ENCODE data around the gene PDXP. TPM values are rescaled to one million over a fixed set of nuclear protein-coding genes. Genes with fewer than 3 reads are reported as not detected.

The PDXP gene
- total and polyA plus RNA-seq, 8 donors, result 3.6 to 16.3 (median 5.4) TPM

DNA sequence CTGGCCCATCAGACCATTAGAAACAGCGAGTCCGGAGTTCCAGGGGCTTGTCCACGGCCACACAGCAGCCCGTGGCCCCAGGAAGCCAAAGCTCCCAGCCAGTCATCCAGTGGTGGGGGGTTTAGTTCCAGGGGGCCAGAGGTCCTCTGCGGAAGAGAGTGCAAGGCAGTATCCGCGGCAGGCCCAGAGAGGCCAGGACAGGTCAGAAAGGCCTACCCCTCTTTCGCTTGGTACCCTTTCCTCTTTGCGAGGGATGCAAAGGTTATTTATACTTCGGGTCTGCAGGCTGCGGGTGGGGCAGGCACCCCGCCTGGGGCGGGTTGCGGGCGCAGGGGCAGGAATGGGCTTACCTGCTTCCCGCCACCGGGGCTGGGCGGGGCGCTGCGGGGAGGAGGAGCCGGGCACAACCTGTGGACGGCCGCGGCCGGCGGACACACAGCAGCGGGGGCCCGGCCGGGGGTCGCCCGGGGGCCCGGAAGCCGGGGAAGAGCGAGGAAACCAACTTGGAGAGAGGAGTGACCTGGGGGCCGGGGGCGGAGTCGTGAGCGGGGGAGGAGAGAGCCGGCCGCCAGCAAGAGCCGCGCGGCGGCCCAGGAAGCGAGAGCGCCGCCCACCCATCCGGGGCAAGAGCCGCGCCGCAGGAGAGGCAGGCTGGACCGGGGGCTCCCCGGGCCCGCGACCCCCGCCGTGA lies 19.3 kb upstream of the PDXP start, which contains the start of gene SH3BP1:
TSS of gene SH3BP1 (plus strand) at position 600 of the 691 bp plus-strand sequence. CDS start 119 bp downstream, outside the sequence.
- intact Hi-C loops (cut with DNase I), result no loop called here
- Histone ChIP-seq H3K36me3 (no peaks in the 10 kb centered on the region), H3K4me1 (peaks cover 0 to 12% (median 5%) of the 10 kb centered on the region in 3 donors), H3K9me3 (no peaks in the 10 kb centered on the region), H3K27ac (peak within 1 kb of the TSS in 2 of 4 donors; percentile 8 to 22), H3K27me3 (no peaks in the 10 kb centered on the region), H3K4me3 (peak within 1 kb of the TSS; percentile 45 to 88 (median 61))
- TF ChIP-seq, protein P1, sequence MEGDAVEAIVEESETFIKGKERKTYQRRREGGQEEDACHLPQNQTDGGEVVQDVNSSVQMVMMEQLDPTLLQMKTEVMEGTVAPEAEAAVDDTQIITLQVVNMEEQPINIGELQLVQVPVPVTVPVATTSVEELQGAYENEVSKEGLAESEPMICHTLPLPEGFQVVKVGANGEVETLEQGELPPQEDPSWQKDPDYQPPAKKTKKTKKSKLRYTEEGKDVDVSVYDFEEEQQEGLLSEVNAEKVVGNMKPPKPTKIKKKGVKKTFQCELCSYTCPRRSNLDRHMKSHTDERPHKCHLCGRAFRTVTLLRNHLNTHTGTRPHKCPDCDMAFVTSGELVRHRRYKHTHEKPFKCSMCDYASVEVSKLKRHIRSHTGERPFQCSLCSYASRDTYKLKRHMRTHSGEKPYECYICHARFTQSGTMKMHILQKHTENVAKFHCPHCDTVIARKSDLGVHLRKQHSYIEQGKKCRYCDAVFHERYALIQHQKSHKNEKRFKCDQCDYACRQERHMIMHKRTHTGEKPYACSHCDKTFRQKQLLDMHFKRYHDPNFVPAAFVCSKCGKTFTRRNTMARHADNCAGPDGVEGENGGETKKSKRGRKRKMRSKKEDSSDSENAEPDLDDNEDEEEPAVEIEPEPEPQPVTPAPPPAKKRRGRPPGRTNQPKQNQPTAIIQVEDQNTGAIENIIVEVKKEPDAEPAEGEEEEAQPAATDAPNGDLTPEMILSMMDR (IDR thresholded peaks at IDR 0.05), result no peak
- FAIRE-seq, result no peak
- ATAC-seq, result peak; percentile 58 to 73 (median 64)
- peak in 4 of 6 donors; percentile 41 to 82 (median 54) for DNase-seq
- 8 to 24% methylated on average over 21 to 57 of the region's 57 CpGs for whole genome bisulfite sequencing, 2 donors

DNA sequence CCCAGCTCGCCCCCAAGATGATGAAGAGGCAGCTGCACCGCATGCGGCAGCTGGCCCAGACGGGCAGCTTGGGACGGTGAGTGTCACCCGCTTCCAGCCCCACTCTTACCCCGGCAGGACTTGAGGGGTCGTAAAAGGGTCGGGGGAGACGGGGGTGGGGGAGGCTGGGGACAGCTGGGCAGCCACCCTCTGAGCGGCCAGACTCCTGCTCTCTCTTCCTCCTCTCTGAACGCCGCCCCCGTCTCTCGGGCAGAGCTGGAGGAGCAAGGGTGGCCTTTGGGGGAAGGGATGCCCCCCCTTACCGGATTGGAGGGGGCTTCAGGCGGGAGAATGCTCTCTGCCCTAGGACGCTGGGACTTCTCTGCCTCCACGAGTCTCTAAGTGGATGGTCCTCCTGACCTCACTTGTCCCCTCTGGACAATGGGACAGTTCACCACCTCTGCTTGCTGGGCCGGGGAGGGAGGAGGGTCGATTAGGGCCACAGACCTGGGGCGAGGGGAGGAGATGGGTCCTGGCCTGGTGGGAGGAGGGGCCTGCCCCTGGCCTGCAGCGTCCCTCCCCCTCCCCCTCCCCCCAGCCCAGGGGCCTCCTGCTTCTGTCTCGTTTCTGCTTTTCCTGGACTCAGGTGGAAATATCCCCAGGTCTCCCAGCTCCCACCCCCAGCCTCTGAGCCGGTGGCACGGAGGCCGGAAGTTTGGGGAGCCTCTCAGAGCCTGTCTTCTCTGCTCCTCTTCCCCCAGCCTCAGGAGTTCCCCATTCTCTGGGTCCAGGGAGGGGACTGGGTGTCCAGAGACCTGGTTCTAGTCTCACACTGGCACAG lies 18.5 kb upstream of the PDXP start:
- WGBS, 2 donors, result 11 to 13% methylated on average over 16 to 26 of the region's 27 CpGs
- Histone ChIP-seq H3K36me3 (no peaks in the 10 kb centered on the region), H3K27me3 (no peaks in the 10 kb centered on the region), H3K9me3 (no peaks in the 10 kb centered on the region), H3K27ac (peak overlapping the region in 2 of 4 donors; percentile 8 to 22), H3K4me3 (peak overlapping the region; percentile 45 to 88 (median 61)), H3K4me1 (peaks cover 0 to 12% (median 5%) of the 10 kb centered on the region in 3 donors)
- FAIRE-seq, result no peak
- DNase-seq, result peak in 1 of 6 donors; percentile 56
- TF ChIP-seq, protein P1 (IDR thresholded peaks at IDR 0.05), result no peak
- intact Hi-C loops (cut with DNase I), result loop anchor here in 2 of 3 donors (5.0 to 10.0 kb wide), 2 partner anchors 42 to 155 kb away; no protein-coding TSS in a partner anchor
- peak in 3 of 4 donors; percentile 5 to 12 (median 12) for ATAC-seq

DNA sequence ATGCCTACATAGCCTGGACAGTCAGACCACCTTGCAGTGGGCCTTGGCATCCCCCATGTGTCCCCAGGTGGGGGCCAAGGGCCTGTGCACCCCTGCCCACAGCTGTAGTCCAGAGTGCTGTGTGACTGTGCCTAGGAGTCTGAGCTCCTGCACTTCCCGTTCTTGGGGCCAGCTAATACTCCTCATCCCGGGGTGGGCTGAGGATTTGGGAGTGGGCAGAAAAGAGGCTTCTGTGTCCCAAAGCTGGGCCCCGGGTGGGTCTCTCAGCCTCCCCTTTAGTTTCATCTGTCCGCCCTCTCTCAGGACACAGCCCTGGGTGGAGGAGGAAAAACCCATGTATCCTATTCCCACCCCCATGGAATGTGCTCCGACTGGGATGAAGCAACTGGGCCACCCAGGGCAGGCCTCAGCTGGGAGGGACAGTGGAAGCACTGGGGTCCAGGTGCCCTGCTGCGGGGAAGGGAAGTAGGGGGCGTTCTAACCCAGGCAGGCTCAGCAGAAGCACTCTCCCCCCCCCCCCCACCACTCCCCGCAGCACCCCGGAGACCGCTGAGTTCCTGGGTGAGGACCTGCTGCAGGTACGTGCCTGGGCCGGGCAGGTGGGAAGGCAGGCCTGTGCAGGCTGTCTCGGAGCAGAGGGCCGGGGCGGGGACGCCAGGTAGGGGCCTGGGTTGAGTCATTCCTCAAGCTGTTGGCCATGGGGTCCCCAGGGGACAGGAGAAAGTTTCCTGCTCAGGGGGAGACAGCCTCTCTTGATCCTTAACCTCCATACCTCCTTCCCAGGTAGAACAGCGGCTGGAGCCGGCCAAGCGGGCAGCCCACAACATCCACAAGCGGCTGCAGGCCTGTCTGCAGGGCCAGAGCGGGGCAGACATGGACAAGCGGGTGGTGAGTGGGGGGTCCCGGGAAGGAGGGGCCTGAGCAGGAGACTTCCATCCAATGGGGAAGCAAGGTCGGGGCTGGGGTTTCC lies 17.6 kb upstream of the PDXP start:
- Histone ChIP-seq H3K4me1 (peaks cover 0 to 12% (median 5%) of the 10 kb centered on the region in 3 donors), H3K27ac (no peak overlapping the region), H3K4me3 (peak overlapping the region in 2 of 4 donors; percentile 65 to 88), H3K9me3 (no peaks in the 10 kb centered on the region), H3K36me3 (no peaks in the 10 kb centered on the region), H3K27me3 (no peaks in the 10 kb centered on the region)
- DNase-seq, result peak in 1 of 6 donors; percentile 70
- 78 to 80% methylated on average over 23 to 24 of the region's 24 CpGs for WGBS, 2 donors
- ATAC-seq, result no peak
- no peak for FAIRE-seq
- TF ChIP-seq, protein P1 (IDR thresholded peaks at IDR 0.05), result no peak
- intact Hi-C loops (cut with DNase I), result loop anchor here in 2 of 3 donors (5.0 to 10.0 kb wide), 2 partner anchors 41 to 154 kb away; no protein-coding TSS in a partner anchor

DNA sequence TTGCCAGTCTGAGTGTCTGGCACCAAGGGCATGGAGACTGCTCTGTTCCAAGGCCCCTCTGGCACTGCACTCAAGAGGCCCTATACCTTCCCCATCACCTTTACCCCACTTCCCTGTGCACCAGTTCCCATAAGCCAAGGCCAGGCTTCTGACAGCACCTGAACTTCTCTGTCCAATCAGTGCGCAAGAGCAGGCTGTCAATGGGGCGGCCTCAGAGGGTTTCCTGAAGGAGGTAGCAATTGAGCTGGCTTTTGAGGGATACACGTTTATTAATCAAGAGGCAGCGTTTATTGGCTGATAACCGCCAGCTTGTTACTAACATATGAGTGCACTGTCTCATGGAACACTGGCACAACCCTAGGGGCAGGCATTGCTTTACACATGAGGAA lies 17.0 kb upstream of the PDXP start:
- TF ChIP-seq, protein P1 (IDR thresholded peaks at IDR 0.05), result no peak
- no peak for ATAC-seq
- H3K4me3 ChIP-seq, result no peak overlapping the region
- H3K9me3 ChIP-seq, result no peaks in the 10 kb centered on the region
- DNase-seq, result no peak
- H3K36me3 ChIP-seq, result no peaks in the 10 kb centered on the region
- 69 to 73% methylated on average over 5 of the region's 5 CpGs for WGBS, 2 donors
- intact Hi-C loops (cut with DNase I), result loop anchor here in 2 of 3 donors (5.0 to 10.0 kb wide), 2 partner anchors 41 to 153 kb away; no protein-coding TSS in a partner anchor
- H3K4me1 ChIP-seq, result peaks cover 0 to 12% (median 5%) of the 10 kb centered on the region in 3 donors
- H3K27me3 ChIP-seq, result no peaks in the 10 kb centered on the region
- no peak overlapping the region for H3K27ac ChIP-seq
- no peak for FAIRE-seq

All from pancreas (tissue), 10 donors.